Measurements from ENCODE around the gene IPPK. TPM values are rescaled to one million over a fixed set of nuclear protein-coding genes. Genes with fewer than 3 reads are reported as not detected.

IPPK gene
- total and polyA plus RNA-seq, 2 of the 8 experiments (the other 6 are each of a cell fraction or from before 2014, with no cell fraction given), result 10.5 to 13.6 TPM

DNA sequence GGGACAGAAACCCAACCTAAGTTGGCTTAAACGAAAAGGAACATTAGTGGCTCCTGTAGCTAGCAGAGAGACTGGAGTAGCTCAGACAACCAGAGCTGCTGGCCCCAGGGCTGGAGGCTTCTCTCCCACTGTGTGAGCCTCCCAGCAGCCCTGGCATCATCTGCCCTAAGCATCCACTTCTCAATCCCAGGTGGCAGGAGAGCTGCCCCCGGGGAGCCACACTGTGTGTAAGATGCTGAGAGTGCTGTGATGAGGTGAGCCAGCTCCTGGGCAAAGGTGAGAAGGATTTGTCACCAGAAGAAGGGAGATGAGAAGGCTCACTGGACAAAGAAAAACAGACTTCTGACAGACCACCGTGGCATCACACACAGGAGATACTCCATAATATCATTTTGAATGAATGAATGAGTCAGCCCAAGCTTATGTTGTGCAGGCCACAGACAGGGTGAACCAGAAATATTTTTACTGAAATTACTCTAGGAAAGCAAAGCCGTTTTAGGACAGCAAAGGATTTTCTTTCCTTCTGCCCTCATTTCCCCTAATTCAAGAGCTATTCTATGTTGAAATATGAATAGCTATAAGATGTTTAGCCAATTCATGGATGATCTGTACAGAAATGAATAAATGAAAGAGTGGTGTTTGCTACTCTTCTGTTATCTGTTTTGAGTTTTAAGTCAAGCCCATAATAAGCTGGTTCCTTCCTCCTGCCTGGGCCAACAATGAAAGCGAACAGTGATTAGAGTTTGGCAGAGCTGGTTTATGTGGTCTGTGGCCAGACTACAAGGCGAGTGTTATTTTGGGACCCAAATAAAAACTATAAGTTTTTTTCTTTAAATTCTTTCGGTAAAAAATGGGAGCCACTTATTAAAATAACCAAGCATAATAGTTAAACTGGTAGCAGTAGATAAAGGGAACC, 76.7 kb downstream of the IPPK start:
- Histone ChIP-seq H3K27ac (ENCODE audit: low read depth, low read length) (no peak overlapping the region), H3K79me2 (ENCODE audit: control insufficient read depth in 1 of 2, insufficient read depth in 2 of 2, low read length in 2 of 2) (no peaks in the 10 kb centered on the region)
- POLR2A ChIA-PET (ENCODE audit: partially characterized antibody), result no interaction called here
- TF ChIP-seq BCL11A (IDR thresholded peaks at IDR 0.05; ENCODE audit: low read depth in 2 of 2, low read length in 2 of 2) (no peak), CTBP2 (IDR thresholded peaks at IDR 0.05; ENCODE audit: borderline replicate concordance, insufficient read depth, insufficient read length, low read length) (no peak), SAP30 (IDR thresholded peaks at IDR 0.05; ENCODE audit: insufficient read depth, insufficient replicate concordance, low read length) (no peak), RAD21 (IDR thresholded peaks at IDR 0.05 in 1 of 2, conservative IDR thresholded peaks at IDR 0.05 in 1 of 2; ENCODE audit: low read depth in 2 of 2, low read length in 2 of 2) (no peak), GABPA (IDR thresholded peaks at IDR 0.05; ENCODE audit: borderline replicate concordance, insufficient read depth, low read length) (no peak), SP2 (IDR thresholded peaks at IDR 0.05; ENCODE audit: low read length) (no peak), BRCA1 (IDR thresholded peaks at IDR 0.05; ENCODE audit: low read depth, low read length) (no peak), YY1 (IDR thresholded peaks at IDR 0.05; ENCODE audit: low read depth, low read length) (no peak), JUN (IDR thresholded peaks at IDR 0.05; ENCODE audit: low read depth, low read length) (no peak), POU5F1 (IDR thresholded peaks at IDR 0.05; ENCODE audit: low read depth, low read length) (no peak), SRF (IDR thresholded peaks at IDR 0.05; ENCODE audit: low read depth, low read length) (no peak), SP4 (IDR thresholded peaks at IDR 0.05; ENCODE audit: low read length) (no peak), CHD1 (IDR thresholded peaks at IDR 0.05; ENCODE audit: low read depth, low read length) (no peak)

More for the DNA sequence above, 76.7 kb downstream of the IPPK start:
- Histone ChIP-seq H3K27me3 (replicated peaks in 1 of 4; ENCODE audit: control insufficient read depth in 3 of 4, extremely low read depth in 1 of 4, insufficient read depth in 3 of 4, low read length in 3 of 4) (no peaks in the 10 kb centered on the region), H4K5ac (ENCODE audit: insufficient read length, low read depth, low read length) (no peak overlapping the region), H2BK12ac (ENCODE audit: low read depth, low read length) (no peak overlapping the region), H3K56ac (replicated peaks; ENCODE audit: insufficient read length, low read depth, low read length) (no peak overlapping the region), H4K91ac (replicated peaks; ENCODE audit: insufficient read length, low read length) (no peak overlapping the region), H2AFZ (ENCODE audit: low read length) (no peak overlapping the region), H3K9ac (replicated peaks in 1 of 4; ENCODE audit: extremely low read depth in 1 of 4, low read depth in 3 of 4, low read length in 3 of 4) (no peak overlapping the region), H3K23me2 (ENCODE audit: low read depth, low read length) (no peaks in the 10 kb centered on the region), H2BK15ac (ENCODE audit: low read length) (no peak overlapping the region), H2BK20ac (ENCODE audit: low read length) (no peak overlapping the region), H4K8ac (ENCODE audit: extremely low read depth, insufficient read depth, low read length) (no peak overlapping the region), H3K14ac (ENCODE audit: insufficient read length) (no peak overlapping the region), H3K4ac (replicated peaks; ENCODE audit: insufficient read length, low read depth, low read length) (no peak overlapping the region), H3K4me3 (ENCODE audit: extremely low read depth in 1 of 4, insufficient read depth in 2 of 4, low read depth in 3 of 4, low read length in 4 of 4) (no peak overlapping the region), H3K36me3 (ENCODE audit: control insufficient read depth in 2 of 4, insufficient read depth in 4 of 4, low read length in 3 of 4) (no peaks in the 10 kb centered on the region), H3K18ac (ENCODE audit: extremely low read depth, low read length) (no peak overlapping the region), H3K23ac (ENCODE audit: insufficient read length) (no peak overlapping the region), H2BK120ac (replicated peaks; ENCODE audit: low read depth, low read length) (no peak overlapping the region), H4K20me1 (replicated peaks in 1 of 2; ENCODE audit: control insufficient read depth in 1 of 2, insufficient read depth in 2 of 2, low read length in 2 of 2) (no peaks in the 10 kb centered on the region), H3K79me1 (ENCODE audit: low read depth, low read length) (no peaks in the 10 kb centered on the region), H3K9me3 (ENCODE audit: insufficient read depth in 2 of 2, low read depth in 1 of 2, low read length in 1 of 2) (no peaks in the 10 kb centered on the region), H2BK5ac (ENCODE audit: low read depth, low read length) (no peak overlapping the region), H2AK5ac (ENCODE audit: low read depth, low read length) (no peak overlapping the region), H3K4me2 (ENCODE audit: insufficient read depth in 1 of 2, low read depth in 2 of 2, low read length in 2 of 2) (no peak overlapping the region), H3K4me1 (replicated peaks in 1 of 4; ENCODE audit: control insufficient read depth in 3 of 4, insufficient read depth in 4 of 4, low read length in 3 of 4) (no peaks in the 10 kb centered on the region)
- DNase-seq (ENCODE audit: low read depth in 1 of 2, low spot score in 2 of 2), result no peak
- FAIRE-seq, result no peak
- WGBS, 2 experiments (ENCODE audit: extremely low coverage in 1 of 2, insufficient coverage in 1 of 2, insufficient read length in 1 of 2, insufficient replicate concordance in 2 of 2, low coverage in 1 of 2, low lambda C conversion rate in 2 of 2, missing lambda C conversion rate in 1 of 2), result 79% methylated on average over 7 of the region's 7 CpGs; no CpG with 5 or more reads in 1 of the 2 experiments
- CTCF ChIA-PET (ENCODE audit: partially characterized antibody), result interaction anchor here (0.9 to 1.3 kb wide), 3 partner anchors 42 to 194 kb away, joined by 3 to 4 read pairs (median 3); no protein-coding TSS in a partner anchor

Data from H1 (cell line).